ENCODE results near the gene DAZAP2. TPM values are rescaled to one million over a fixed set of nuclear protein-coding genes. Genes with fewer than 3 reads are reported as not detected.

DAZAP2 gene
- total and polyA plus RNA-seq, 2 of the 4 experiments (the other 2 are of a cell fraction) = 62.2 to 202 TPM

DNA sequence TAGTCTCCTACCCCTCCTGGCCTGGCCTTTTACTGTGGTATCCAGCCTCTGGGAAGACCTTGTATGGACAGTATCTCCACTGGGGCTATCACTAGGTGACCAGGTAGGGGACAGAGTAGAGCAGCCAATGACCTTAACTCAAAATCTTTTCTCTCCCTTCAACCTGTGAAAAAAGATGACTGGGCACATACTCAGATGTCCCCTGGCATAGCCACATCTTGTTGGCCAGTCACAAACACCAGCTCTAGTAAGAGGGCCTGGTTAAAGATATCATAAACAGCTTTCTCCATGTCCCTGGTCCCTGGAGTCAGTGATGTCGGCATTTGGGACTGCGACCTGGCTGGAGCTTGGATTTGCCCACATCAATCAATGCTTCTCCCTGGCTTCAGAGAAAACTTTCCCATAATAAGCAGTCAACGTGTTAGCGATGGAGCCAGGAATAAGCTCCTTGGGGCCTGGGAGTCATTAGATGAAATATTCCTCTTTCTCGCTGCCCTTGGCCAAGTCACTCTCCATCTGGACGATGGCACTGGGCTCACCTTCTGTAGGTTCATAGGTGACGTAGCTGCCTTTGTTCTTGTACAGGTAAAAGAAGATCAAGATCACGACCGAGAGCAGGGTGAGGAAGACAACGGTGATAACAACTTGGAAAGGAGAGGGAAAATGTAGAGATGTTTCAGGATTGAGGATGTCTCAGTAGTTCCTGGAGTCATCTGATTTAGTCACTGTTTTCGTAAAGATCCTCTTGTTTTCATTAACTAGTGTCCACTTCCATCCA lies 7.0 kb downstream of the DAZAP2 start:
- dilution Hi-C loops (cut with HindIII; ENCODE audit: low sequenced_read_pairs, unreplicated experiment) = no loop called here
- CTCF ChIA-PET = no interaction called here
- intact Hi-C loops (cut with micrococcal nuclease) = no loop called here
- H2BK20ac ChIP-seq (ENCODE audit: low read depth, low read length) = 0 out of 2 replicates have a peak overlapping the region, but pooled peaks have one; percentile 22
- H4K8ac ChIP-seq (ENCODE audit: low read depth in 2 of 2, low read length in 2 of 2) = peak overlapping the region; percentile 81 to 95
- peak overlapping the region; percentile 26; the same call in 1 of the 3 replicates for H2BK15ac ChIP-seq (ENCODE audit: low read depth, low read length)
- POLR2A ChIA-PET (ENCODE audit: unreplicated experiment) = no interaction called here
- peak overlapping the region; percentile 35; the same call in 1 of the 2 replicates for H3K4me2 ChIP-seq (ENCODE audit: low read depth, low read length)
- no peak overlapping the region for H2AK9ac ChIP-seq (replicated peaks; ENCODE audit: low read depth, low read length, poor library complexity)
- H4K91ac ChIP-seq (ENCODE audit: insufficient read depth, low read depth, low read length) = peak overlapping the region; percentile 68; the same call in 1 of the 2 replicates
- no peak overlapping the region for H3K27ac ChIP-seq (ENCODE audit: insufficient read depth, low read length)
- H3K56ac ChIP-seq (ENCODE audit: extremely low read depth, insufficient read depth, low read length) = no peak overlapping the region
- H3K27me3 ChIP-seq (ENCODE audit: control insufficient read depth, insufficient read depth, low read length) = no peaks in the 10 kb centered on the region
- peak overlapping the region; percentile 79; the same call in 1 of the 2 replicates for H3K23ac ChIP-seq (ENCODE audit: low read depth, low read length)
- peak overlapping the region; percentile 80 for H2AK5ac ChIP-seq (ENCODE audit: low read depth, low read length)
- TF ChIP-seq POLR2A (IDR thresholded peaks at IDR 0.05; ENCODE audit: low read depth, low read length) = peak; percentile 41; the same call in 1 of the 2 replicates
- TF ChIP-seq, protein P1, sequence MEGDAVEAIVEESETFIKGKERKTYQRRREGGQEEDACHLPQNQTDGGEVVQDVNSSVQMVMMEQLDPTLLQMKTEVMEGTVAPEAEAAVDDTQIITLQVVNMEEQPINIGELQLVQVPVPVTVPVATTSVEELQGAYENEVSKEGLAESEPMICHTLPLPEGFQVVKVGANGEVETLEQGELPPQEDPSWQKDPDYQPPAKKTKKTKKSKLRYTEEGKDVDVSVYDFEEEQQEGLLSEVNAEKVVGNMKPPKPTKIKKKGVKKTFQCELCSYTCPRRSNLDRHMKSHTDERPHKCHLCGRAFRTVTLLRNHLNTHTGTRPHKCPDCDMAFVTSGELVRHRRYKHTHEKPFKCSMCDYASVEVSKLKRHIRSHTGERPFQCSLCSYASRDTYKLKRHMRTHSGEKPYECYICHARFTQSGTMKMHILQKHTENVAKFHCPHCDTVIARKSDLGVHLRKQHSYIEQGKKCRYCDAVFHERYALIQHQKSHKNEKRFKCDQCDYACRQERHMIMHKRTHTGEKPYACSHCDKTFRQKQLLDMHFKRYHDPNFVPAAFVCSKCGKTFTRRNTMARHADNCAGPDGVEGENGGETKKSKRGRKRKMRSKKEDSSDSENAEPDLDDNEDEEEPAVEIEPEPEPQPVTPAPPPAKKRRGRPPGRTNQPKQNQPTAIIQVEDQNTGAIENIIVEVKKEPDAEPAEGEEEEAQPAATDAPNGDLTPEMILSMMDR (conservative IDR thresholded peaks at IDR 0.05; ENCODE audit: low read depth, low read length) = no peak
- no peak overlapping the region; the same call in 1 of the 2 replicates for H3K9ac ChIP-seq (ENCODE audit: low read depth, low read length)
- H4K20me1 ChIP-seq (ENCODE audit: insufficient read depth, low read length) = no peaks in the 10 kb centered on the region
- no peaks in the 10 kb centered on the region for H3K9me3 ChIP-seq (ENCODE audit: control insufficient read depth, insufficient read depth, low read length)
- ATAC-seq (ENCODE audit: low read depth) (no peak), DNase-seq (no peak)
- H3K14ac ChIP-seq (replicated peaks; ENCODE audit: low read depth, low read length) = peak overlapping the region; percentile 74
- in situ Hi-C loops (cut with MboI; ENCODE audit: low sequenced_read_pairs) = no loop called here
- peaks cover 17 to 74% of the 10 kb centered on the region in 2 experiments for H3K79me1 ChIP-seq (ENCODE audit: low read depth in 1 of 2, low read length in 2 of 2)
- peaks cover 14% of the 10 kb centered on the region; the same call in 1 of the 2 replicates for H3K9me1 ChIP-seq (ENCODE audit: insufficient read depth, low read length)
- no TSS peak for BruUV-seq (replicated peaks)
- H3K36me3 ChIP-seq (ENCODE audit: control insufficient read depth, insufficient read depth, low read length) = peaks cover 34% of the 10 kb centered on the region
- peak overlapping the region; percentile 73 for H3K4ac ChIP-seq (ENCODE audit: low read depth, low read length)
- H2BK5ac ChIP-seq (ENCODE audit: low read depth, low read length, poor library complexity, severe bottlenecking) = peak overlapping the region; percentile 68
- H3K4me3 ChIP-seq (ENCODE audit: insufficient read depth, low read depth, low read length) = no peak overlapping the region
- peak overlapping the region; percentile 36; the same call in 1 of the 2 replicates for H2BK120ac ChIP-seq (ENCODE audit: low read depth, low read length)
- peak overlapping the region; percentile 46; the same call in 1 of the 2 replicates for H3K18ac ChIP-seq (ENCODE audit: low read depth, low read length)
- peaks cover 14% of the 10 kb centered on the region for H3K4me1 ChIP-seq (ENCODE audit: control insufficient read depth, insufficient read depth, low read length)
- peak overlapping the region; percentile 85 for H2AFZ ChIP-seq (replicated peaks; ENCODE audit: low read length, poor library complexity)
- no CpG with 5 or more reads among the region's 11 CpGs for WGBS, 2 experiments (ENCODE audit: extremely low coverage in 2 of 2, insufficient read length in 1 of 2)
- H4K5ac ChIP-seq (ENCODE audit: low read depth, low read length) = peak overlapping the region; percentile 80
